GM12801 (cell line): ENCODE measurements around the gene ALK.

Experiments used
- TF ChIP-seq, protein P1 (sequence below): IDR thresholded peaks from one replicate; pipeline ENCODE4 v1.5.1; 2011; ENCODE audit warnings: control low read depth; ENCODE audit not compliant: insufficient read length; ENCODE audit errors: extremely low read depth

Gene ALK

DNA sequence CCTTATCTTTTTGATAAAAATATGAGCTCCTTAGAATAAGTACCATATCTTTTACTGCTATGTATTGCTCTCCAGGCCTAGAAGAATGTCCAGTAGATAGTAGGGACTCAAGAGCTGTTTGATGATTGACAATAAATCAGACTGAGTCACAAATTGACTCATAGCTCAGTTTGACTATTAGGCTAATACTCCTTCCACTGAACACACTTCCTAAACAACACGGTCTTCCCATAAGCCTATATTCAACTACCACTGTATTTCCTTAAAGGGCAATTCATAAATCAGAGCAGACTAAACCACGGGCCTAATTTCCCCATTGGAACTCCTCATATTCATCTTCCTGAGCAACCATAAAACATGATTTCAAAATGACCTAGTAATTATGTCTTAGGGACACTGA lies 258.5 kb downstream of the ALK start:
- TF ChIP-seq, protein P1, sequence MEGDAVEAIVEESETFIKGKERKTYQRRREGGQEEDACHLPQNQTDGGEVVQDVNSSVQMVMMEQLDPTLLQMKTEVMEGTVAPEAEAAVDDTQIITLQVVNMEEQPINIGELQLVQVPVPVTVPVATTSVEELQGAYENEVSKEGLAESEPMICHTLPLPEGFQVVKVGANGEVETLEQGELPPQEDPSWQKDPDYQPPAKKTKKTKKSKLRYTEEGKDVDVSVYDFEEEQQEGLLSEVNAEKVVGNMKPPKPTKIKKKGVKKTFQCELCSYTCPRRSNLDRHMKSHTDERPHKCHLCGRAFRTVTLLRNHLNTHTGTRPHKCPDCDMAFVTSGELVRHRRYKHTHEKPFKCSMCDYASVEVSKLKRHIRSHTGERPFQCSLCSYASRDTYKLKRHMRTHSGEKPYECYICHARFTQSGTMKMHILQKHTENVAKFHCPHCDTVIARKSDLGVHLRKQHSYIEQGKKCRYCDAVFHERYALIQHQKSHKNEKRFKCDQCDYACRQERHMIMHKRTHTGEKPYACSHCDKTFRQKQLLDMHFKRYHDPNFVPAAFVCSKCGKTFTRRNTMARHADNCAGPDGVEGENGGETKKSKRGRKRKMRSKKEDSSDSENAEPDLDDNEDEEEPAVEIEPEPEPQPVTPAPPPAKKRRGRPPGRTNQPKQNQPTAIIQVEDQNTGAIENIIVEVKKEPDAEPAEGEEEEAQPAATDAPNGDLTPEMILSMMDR, result no peak

DNA sequence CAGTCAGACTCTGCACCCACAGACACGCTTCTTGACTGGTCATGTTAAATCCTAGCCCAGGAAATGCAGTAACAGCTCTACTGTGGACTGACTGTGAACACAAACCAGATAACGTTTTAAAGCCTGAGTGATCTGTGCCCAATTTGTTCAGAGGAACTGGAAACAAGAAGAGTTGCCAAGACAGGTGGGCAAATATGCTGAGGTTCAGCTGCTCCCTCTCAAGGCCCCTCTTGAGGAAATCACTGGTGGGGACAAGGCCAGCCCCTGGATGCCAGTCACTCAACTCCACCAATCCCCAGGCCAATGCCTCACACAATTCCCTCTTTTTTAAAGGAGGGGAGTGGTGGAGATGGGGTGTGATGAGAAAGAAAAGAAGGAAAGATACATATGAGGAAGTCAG lies 261.2 kb downstream of the ALK start:
- TF ChIP-seq, protein P1, result no peak

DNA sequence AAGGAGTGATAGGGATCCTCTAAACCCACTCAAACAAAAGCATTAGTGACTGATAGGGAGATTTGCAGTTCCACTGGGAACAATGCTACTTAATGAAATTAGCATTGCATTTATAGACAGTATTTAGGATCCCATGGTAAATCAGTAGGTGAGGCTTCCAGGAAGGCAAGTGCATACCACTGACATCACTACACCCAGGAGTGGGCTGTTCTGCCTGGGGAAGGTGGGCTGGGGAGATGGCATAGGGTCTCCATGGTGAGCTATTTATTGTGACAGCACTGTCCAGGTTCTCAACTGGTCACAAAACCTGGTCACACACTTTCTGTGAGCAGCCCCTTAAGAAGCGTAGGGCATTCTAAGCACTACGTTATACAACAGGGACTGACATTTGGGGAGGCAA lies 262.2 kb downstream of the ALK start:
- TF ChIP-seq, protein P1, result no peak

DNA sequence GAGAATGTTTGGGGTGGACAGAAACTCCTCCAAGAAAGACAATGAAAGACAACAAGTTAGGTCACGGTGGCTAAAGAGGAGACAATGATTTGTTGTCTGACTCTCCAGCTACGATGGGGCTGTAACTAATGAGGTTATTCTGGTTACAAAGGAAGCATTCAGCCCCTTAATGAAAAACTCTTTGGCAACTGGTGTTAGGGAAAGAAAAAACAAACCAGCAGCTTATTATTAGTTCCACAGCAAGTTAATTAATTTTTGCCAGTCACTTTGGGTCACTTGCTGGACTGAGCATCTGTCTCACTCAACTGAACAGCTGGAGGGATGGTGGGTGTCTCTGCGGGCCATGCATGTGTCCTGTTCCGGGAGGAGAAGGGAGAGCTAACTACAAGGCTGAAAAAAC lies 263.7 kb downstream of the ALK start:
- TF ChIP-seq, protein P1, result no peak

DNA sequence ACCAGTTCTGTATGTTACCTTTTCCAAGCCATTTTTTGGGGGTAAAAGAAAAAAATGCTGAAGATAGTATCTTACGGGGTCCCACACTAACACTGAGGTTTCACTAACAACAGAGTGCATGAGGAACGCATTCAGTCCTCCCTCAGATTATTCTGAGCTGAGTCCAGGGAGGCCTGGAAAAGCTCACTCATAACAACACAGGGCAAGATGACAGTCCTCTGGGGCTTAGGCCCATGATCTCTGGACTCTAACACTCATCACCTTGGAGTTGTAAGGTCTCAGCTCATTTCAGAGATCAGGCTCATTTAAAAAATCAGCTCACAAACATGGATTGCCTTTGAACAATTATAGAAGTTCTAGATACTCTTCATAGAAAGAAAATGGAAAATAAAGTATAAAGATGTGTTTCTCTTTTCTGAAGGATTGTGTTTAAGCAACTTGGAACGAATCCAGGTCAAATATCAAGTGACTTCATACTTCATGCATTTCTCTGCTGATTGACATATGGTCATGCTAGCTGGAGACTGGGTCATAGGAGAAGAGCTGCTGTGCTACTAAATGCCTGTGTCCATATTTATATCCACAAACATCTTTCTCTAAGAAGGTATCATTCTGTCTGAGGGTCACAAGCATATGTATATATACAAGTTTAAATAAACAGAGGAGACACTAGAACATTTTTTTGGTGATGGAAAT lies 265.8 kb downstream of the ALK start:
- TF ChIP-seq, protein P1, result no peak

DNA sequence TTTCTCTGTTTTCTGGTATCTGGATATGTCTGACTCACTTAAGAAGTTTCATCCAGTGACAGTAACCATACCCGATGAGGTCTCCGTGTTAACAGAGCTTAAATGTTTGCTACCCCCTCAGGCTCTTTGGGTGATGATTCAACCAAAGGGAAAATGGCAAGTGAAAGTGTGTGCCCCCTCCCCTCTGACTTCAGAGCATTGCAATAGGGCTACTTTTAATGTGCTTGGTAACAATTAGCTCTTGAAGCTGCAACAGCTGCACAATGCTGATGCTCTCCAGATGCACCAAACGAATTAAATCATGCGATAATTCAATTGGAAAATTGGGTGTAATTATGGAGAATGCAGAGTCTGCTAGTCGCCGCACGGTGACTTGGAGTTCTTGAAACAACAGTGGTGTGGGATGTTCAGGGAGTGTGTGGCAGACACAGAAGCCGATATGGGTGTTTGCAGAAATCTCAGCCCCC lies 270.7 kb downstream of the ALK start:
- TF ChIP-seq, protein P1, result no peak

DNA sequence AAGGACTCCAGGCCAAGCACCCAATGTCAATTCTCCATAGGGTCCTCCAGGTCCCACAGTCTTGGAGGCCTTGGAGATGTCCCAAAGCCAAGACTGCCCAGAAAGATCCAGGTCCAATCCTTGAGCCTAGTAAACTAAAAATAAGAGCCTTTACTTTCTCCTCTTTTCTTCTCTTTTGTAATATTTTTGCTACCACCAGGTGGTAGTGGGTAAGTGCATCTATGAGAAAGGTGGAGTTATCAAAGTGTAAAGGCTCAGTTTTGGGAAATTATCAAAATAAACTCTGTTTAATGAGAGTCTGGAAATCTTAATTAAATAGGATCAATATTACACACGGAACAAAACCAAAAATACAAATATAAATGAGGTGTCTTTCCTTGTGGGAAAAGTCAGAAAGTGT lies 276.4 kb downstream of the ALK start:
- TF ChIP-seq, protein P1, result no peak

DNA sequence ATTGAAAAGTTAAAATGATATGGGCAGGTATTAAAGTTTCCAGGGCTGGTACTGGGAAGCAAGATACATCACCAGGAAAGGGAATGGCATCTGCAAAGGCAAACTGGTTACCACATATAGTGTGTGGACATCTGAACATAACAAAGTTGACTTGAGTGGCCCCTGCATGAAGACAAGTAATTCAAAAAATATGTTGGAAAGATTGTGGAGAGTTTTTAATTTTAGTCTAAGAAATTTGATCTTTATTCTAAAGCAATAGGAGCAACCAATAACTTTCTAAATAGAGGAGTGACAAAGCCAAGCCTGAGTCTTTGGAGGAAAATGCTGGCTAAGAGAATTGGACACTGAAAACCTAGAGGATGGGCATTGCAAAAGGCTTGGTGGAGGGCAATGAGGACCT lies 278.2 kb downstream of the ALK start:
- TF ChIP-seq, protein P1, result no peak
